NCI-H446 (cell line): Measurements from ENCODE around the gene ADGRG4.
"Not testable (repeated sequence)": the region's sequence is repeated elsewhere in the genome, so short reads cannot be mapped to it uniquely, and the experiment has no call there.

Experiments used
- DNase-seq, 2 experiments: peaks; one replicate each; lab custom pipeline; 2025; lab: John Stamatoyannopoulos, UW

The ADGRG4 gene

GRCh38 chrX:136386826-136387225 lies 86.1 kb downstream of the ADGRG4 start:
- no peak for DNase-seq

- DNase-seq = no peak
Observed at GRCh38 chrX:136387951-136388502, 87.3 kb downstream of the ADGRG4 start.

- DNase-seq = no peak
Observed at GRCh38 chrX:136390921-136391320, 90.2 kb downstream of the ADGRG4 start.

GRCh38 chrX:136395271-136395670 lies 94.5 kb downstream of the ADGRG4 start:
- DNase-seq = no peak

GRCh38 chrX:136397001-136397400 lies 96.2 kb downstream of the ADGRG4 start:
- no peak for DNase-seq

- no peak for DNase-seq
Observed at GRCh38 chrX:136405126-136405525, 104.4 kb downstream of the ADGRG4 start.

GRCh38 chrX:136417806-136418205 lies 117.0 kb downstream of the ADGRG4 start:
- no peak for DNase-seq

- DNase-seq = no peak
Observed at GRCh38 chrX:136421338-136421737, 120.6 kb downstream of the ADGRG4 start.

GRCh38 chrX:136423724-136424123 lies 123.0 kb downstream of the ADGRG4 start:
- no peak for DNase-seq

- no peak for DNase-seq
Observed at GRCh38 chrX:136425996-136426395, 125.2 kb downstream of the ADGRG4 start.

- DNase-seq = no peak
Observed at GRCh38 chrX:136431625-136432024, 130.9 kb downstream of the ADGRG4 start.

GRCh38 chrX:136437774-136438173 lies 137.0 kb downstream of the ADGRG4 start:
- DNase-seq = no peak

- DNase-seq = no peak
Observed at GRCh38 chrX:136438192-136438591, 137.4 kb downstream of the ADGRG4 start.

- DNase-seq = not testable (repeated sequence)
Observed at GRCh38 chrX:136445674-136446073, 144.9 kb downstream of the ADGRG4 start.

GRCh38 chrX:136446208-136446607 lies 145.4 kb downstream of the ADGRG4 start:
- DNase-seq = no peak

GRCh38 chrX:136447308-136447707 lies 146.5 kb downstream of the ADGRG4 start:
- DNase-seq = no peak

- DNase-seq = no peak
Observed at GRCh38 chrX:136447968-136448367, 147.2 kb downstream of the ADGRG4 start.

- DNase-seq = no peak
Observed at GRCh38 chrX:136450050-136450830, 149.5 kb downstream of the ADGRG4 start.

GRCh38 chrX:136452614-136453013 lies 151.9 kb downstream of the ADGRG4 start:
- no peak for DNase-seq

GRCh38 chrX:136453114-136453513 lies 152.4 kb downstream of the ADGRG4 start:
- no peak for DNase-seq

- no peak for DNase-seq
Observed at GRCh38 chrX:136453771-136454170, 153.0 kb downstream of the ADGRG4 start.

GRCh38 chrX:136456133-136456532 lies 155.4 kb downstream of the ADGRG4 start:
- no peak for DNase-seq

GRCh38 chrX:136457303-136457917 lies 156.6 kb downstream of the ADGRG4 start:
- DNase-seq = peak; percentile 6 to 24
